Right lobe of liver (tissue), 6 donors: ENCODE measurements around the gene ZNF548. TPM values are rescaled to one million over a fixed set of nuclear protein-coding genes. Genes with fewer than 3 reads are reported as not detected.
A peak's percentile ranks its signal among the peaks of the same experiment; 100 is the strongest.

Experiments
- ATAC-seq, 4 donors: fragments of 200-7000 bp; cut with Tn5 transposase; one replicate each; pipeline ENCODE4 v1.9.1; 2020; ENCODE audit warnings: mild to moderate bottlenecking in 4 of 4, moderate library complexity in 4 of 4
- DNase-seq, 3 donors: peaks; one replicate each; pipeline ENCODE4 v3.0.0-alpha.2; 2020
- H3K27ac ChIP-seq, 3 donors: fragments of 200-600 bp; one replicate each; pipeline ENCODE4 v1.8.0; 2022
- H3K27me3 ChIP-seq, 2 donors: fragments of 200-600 bp; one replicate each; pipeline ENCODE4 v1.8.0; 2022
- H3K36me3 ChIP-seq, 4 donors: fragments of 200-600 bp; sonication (generic) in 1 of 4; one replicate each; pipeline versions ENCODE4 v1.5.1 to v1.8.0; 2017 to 2022; ENCODE audit warnings: control low read depth in 1 of 4
- H3K4me1 ChIP-seq, 4 donors: fragments of 200-600 bp; sonication (generic) in 1 of 4; one replicate each; pipeline versions ENCODE4 v1.5.1 to v1.8.0; 2017 to 2022; ENCODE audit warnings: control low read depth in 1 of 4
- H3K4me3 ChIP-seq, 3 donors: fragments of 200-600 bp; one replicate each; pipeline ENCODE4 v1.8.0; 2022
- H3K9me3 ChIP-seq, 4 donors: fragments of 200-600 bp; sonication (generic) in 1 of 4; one replicate each; pipeline versions ENCODE4 v1.5.1 to v1.8.0; 2017 to 2022; ENCODE audit warnings: control low read depth in 1 of 4
- CTCF ChIP-seq, 4 donors: fragments of 200-600 bp in 3 of 4; fragments of 450-650 bp in 1 of 4; IDR thresholded peaks; one replicate each; pipeline versions ENCODE4 v1.5.1 to v1.8.0; 2016 to 2022; ENCODE audit warnings: antibody characterized with exemption in 4 of 4, mild to moderate bottlenecking in 2 of 4
- POLR2A ChIP-seq: fragments of 450-650 bp; IDR thresholded peaks from one replicate; pipeline ENCODE4 v1.6.1; 2017; ENCODE audit warnings: antibody characterized with exemption, mild to moderate bottlenecking
- WGBS: methylation state at CpG from one replicate; pipeline ENCODE4 v1.1.6; 2018; ENCODE audit warnings: low coverage, low lambda C conversion rate; ENCODE audit not compliant: insufficient coverage; ENCODE audit errors: missing lambda C conversion rate; 5-methylcytosine and 5-hydroxymethylcytosine counted together
- intact Hi-C, 2 donors: fragments of 100-400 bp; cut with DNase I; formaldehyde crosslinking; loops; one replicate each; pipeline versions ENCODE4 v1.11.2 to v1.14.1; 2022
- total RNA-seq, 6 experiments: library from RNA; depleted of rRNA in 2 of 6; stranded (reverse); fragments of >200 nt in 2 of 6; fragmentation: NEBNext Ultra II Directional in 3 of 6; extraction: Animal tissue kit (Norgen Biotek cat#: 25700) in 3 of 6; gene quantifications; one replicate each; pipeline versions ENCODE4 v1.1.0 to v1.2.4, GENCODE V29; 2016 to 2023
- donor health status: DM: no; HTN: yes; CAD: no.
- donor health status: DM: no; HTN: no; CAD: no.
- donor health status: DM: no; HTN: no; CAD: no.
- donor health status: DM: no; HTN: yes; CAD: no.
- donor health status: DM: no; HTN: yes; CAD: no.

ZNF548 gene
- total RNA-seq, 6 experiments from 2014 or later, result 2.3 to 7.0 (median 4.8) TPM

GRCh38 chr19:57351867-57352266 lies 37.8 kb upstream of the ZNF548 start:
- peaks cover 0 to 32% (median 15%) of the 10 kb centered on the region in 4 donors for H3K36me3 ChIP-seq
- peak overlapping the region; percentile 39 to 79 (median 65) for H3K27ac ChIP-seq

GRCh38 chr19:57355916-57356315 lies 33.7 kb upstream of the ZNF548 start:
- no peak overlapping the region for H3K4me3 ChIP-seq
- WGBS, result 88% methylated on average over 3 of the region's 4 CpGs
- H3K27me3 ChIP-seq, result no peaks in the 10 kb centered on the region
- H3K36me3 ChIP-seq, result peaks cover 0 to 35% (median 19%) of the 10 kb centered on the region in 4 donors
- H3K9me3 ChIP-seq, result peaks cover 0 to 13% (median 4%) of the 10 kb centered on the region in 4 donors
- H3K4me1 ChIP-seq, result peaks cover 0 to 8% (median 3%) of the 10 kb centered on the region in 4 donors
- intact Hi-C loops, result no loop called here
- no peak overlapping the region for H3K27ac ChIP-seq
- DNase-seq (no peak), ATAC-seq (no peak)
- no peak for TF ChIP-seq POLR2A
- no peak for TF ChIP-seq CTCF (IDR thresholded peaks at IDR 0.05)

More at GRCh38 chr19:57351867-57352266, 37.8 kb upstream of the ZNF548 start:
- 22% methylated on average over 6 of the region's 7 CpGs for WGBS
- H3K4me1 ChIP-seq, result peaks cover 0 to 8% (median 3%) of the 10 kb centered on the region in 4 donors
- DNase-seq (no peak), ATAC-seq (no peak)
- no peaks in the 10 kb centered on the region for H3K27me3 ChIP-seq
- TF ChIP-seq POLR2A (no peak), CTCF (IDR thresholded peaks at IDR 0.05) (no peak)
- H3K4me3 ChIP-seq, result peak overlapping the region; percentile 87 to 97 (median 88)
- peaks cover 0 to 3% (median 0%) of the 10 kb centered on the region in 4 donors for H3K9me3 ChIP-seq
- intact Hi-C loops, result no loop called here

DNA sequence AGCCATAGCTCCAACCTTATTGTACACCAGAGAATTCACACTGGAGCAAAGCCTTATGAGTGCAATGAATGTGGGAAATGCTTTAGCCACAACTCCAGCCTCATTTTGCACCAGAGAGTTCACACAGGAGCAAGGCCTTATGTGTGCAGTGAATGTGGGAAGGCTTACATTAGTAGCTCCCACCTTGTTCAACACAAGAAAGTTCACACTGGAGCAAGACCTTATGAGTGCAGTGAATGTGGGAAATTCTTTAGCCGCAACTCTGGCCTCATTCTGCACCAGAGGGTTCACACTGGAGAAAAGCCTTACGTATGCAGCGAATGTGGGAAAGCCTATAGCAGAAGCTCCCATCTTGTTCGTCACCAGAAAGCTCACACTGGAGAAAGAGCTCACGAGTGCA lies 32.2 kb upstream of the ZNF548 start:
- Histone ChIP-seq H3K4me3 (no peak overlapping the region), H3K4me1 (peaks cover 0 to 2% (median 0%) of the 10 kb centered on the region in 4 donors), H3K36me3 (peaks cover 0 to 35% (median 19%) of the 10 kb centered on the region in 4 donors), H3K27me3 (no peaks in the 10 kb centered on the region), H3K27ac (no peak overlapping the region), H3K9me3 (peaks cover 0 to 13% (median 4%) of the 10 kb centered on the region in 4 donors)
- no peak for DNase-seq
- ATAC-seq, result no peak
- intact Hi-C loops, result no loop called here
- no peak for TF ChIP-seq POLR2A
- TF ChIP-seq CTCF (IDR thresholded peaks at IDR 0.05), result no peak
- 91% methylated on average over 5 of the region's 5 CpGs for WGBS

- Histone ChIP-seq H3K4me3 (no peak overlapping the region), H3K27me3 (no peaks in the 10 kb centered on the region), H3K9me3 (peaks cover 0 to 13% (median 4%) of the 10 kb centered on the region in 4 donors), H3K4me1 (peaks cover 0 to 5% (median 2%) of the 10 kb centered on the region in 4 donors), H3K27ac (no peak overlapping the region), H3K36me3 (peaks cover 0 to 30% (median 18%) of the 10 kb centered on the region in 4 donors)
- no peak for TF ChIP-seq POLR2A
- TF ChIP-seq CTCF (IDR thresholded peaks at IDR 0.05), result no peak
- no peak for ATAC-seq
- intact Hi-C loops, result no loop called here
- DNase-seq, result no peak
Measured at GRCh38 chr19:57359300-57359699, 30.4 kb upstream of the ZNF548 start.
